Spleen (tissue), 11 donors: Measurements from ENCODE around the gene CECR2. TPM values are rescaled to one million over a fixed set of nuclear protein-coding genes. Genes with fewer than 3 reads are reported as not detected.

Experiments used
- DNase-seq: peaks from one replicate; pipeline ENCODE4 v3.0.0-alpha.2; 2020
- H3K27ac ChIP-seq, 8 donors: fragments of 200-600 bp; sonication (generic) in 7 of 8; 1 replicate in 4 of 8; 2 replicates in 4 of 8; pipeline versions ENCODE4 v1.5.0 to v1.8.0; 2016 to 2021; ENCODE audit warnings: inconsistent platforms in 4 of 8, mild to moderate bottlenecking in 4 of 8, moderate library complexity in 1 of 8
- H3K27me3 ChIP-seq, 7 donors: fragments of 200-600 bp; sonication (generic) in 6 of 7; replicated peaks in 1 of 7; 1 replicate in 4 of 7; 2 replicates in 3 of 7; pipeline versions ENCODE4 v1.5.0 to v1.8.0; 2016 to 2021; ENCODE audit warnings: inconsistent platforms in 3 of 7, mild to moderate bottlenecking in 1 of 7
- H3K36me3 ChIP-seq, 6 donors: fragments of 200-600 bp; sonication (generic) in 5 of 6; 1 replicate in 4 of 6; 2 replicates in 2 of 6; pipeline versions ENCODE4 v1.5.0 to v1.8.0; 2016 to 2021; ENCODE audit warnings: inconsistent platforms in 2 of 6
- H3K4me1 ChIP-seq, 6 donors: fragments of 200-600 bp; sonication (generic) in 5 of 6; 1 replicate in 3 of 6; 2 replicates in 3 of 6; pipeline versions ENCODE4 v1.5.0 to v1.8.0; 2016 to 2021; ENCODE audit warnings: inconsistent platforms in 3 of 6
- H3K4me3 ChIP-seq, 8 donors: fragments of 200-600 bp; sonication (generic) in 7 of 8; 1 replicate in 4 of 8; 2 replicates in 4 of 8; pipeline versions ENCODE4 v1.5.0 to v1.8.0; 2016 to 2021; ENCODE audit warnings: inconsistent platforms in 4 of 8, mild to moderate bottlenecking in 4 of 8, moderate library complexity in 2 of 8
- H3K9me3 ChIP-seq, 8 donors: fragments of 200-600 bp; sonication (generic) in 7 of 8; 1 replicate in 4 of 8; 2 replicates in 4 of 8; pipeline versions ENCODE4 v1.5.0 to v1.8.0; 2016 to 2021; ENCODE audit warnings: inconsistent platforms in 4 of 8
- POLR2A ChIP-seq, 3 donors: fragments of 450-650 bp; IDR thresholded peaks; one replicate each; pipeline ENCODE4 v1.5.1; 2017; ENCODE audit warnings: antibody characterized with exemption in 3 of 3, mild to moderate bottlenecking in 1 of 3
- POLR2AphosphoS5 ChIP-seq, 3 donors: sonication (generic); formaldehyde crosslinking; IDR thresholded peaks; one replicate each; pipeline ENCODE4 v1.5.1; 2017; ENCODE audit warnings: antibody characterized with exemption in 3 of 3
- WGBS, 5 donors: extraction: QIAGEN DNeasy Blood & Tissue Kit in 3 of 5; methylation state at CpG; one replicate each; pipeline versions ENCODE4 v1.1.5 to v1.1.7; 2013 to 2018; 5-methylcytosine and 5-hydroxymethylcytosine counted together
- intact Hi-C: fragments of 100-400 bp; cut with DNase I; formaldehyde crosslinking; loops from one replicate; pipeline ENCODE4 v1.15.0; 2023; ENCODE audit warnings: low total_unique reads
- polyA plus RNA-seq, 3 donors: library from polyadenylated mRNA; stranded (reverse); fragments of 200-250 nt; gene quantifications; one replicate each; pipeline ENCODE4 v1.2.1, GENCODE V29; 2013
- total RNA-seq, 7 donors: library from RNA; depleted of rRNA in 3 of 7; stranded (reverse); fragments of >200 nt in 3 of 7; fragmentation: NEBNext Ultra II Directional in 4 of 7; extraction: Animal tissue kit (Norgen Biotek cat#: 25700) in 4 of 7; gene quantifications; one replicate each; pipeline versions ENCODE4 v1.1.0 to v1.2.1, GENCODE V29; 2016 to 2021
- TF ChIP-seq, protein P1 (sequence below), 11 experiments: fragments of 200-600 bp in 7 of 11; fragments of 450-650 bp in 4 of 11; sonication (generic) in 4 of 11; IDR thresholded peaks in 8 of 11; conservative IDR thresholded peaks in 3 of 11; 1 replicate in 7 of 11; 2 replicates in 4 of 11; pipeline versions ENCODE4 v1.4.0 to v1.8.0; 2016 to 2021; ENCODE audit warnings: antibody characterized with exemption in 11 of 11, inconsistent platforms in 4 of 11, mild to moderate bottlenecking in 1 of 11
- donor health status: healthy with polysubstance abuse.
- donor health status: DM: no; HTN: no; CAD: no; lungs with moderate emphysema.
- donor health status: DM: no; HTN: no; CAD: no.
- donor health status: Bipolar disorder and iron deficiency.
- donor health status: healthy.
- donor health status: DM: no; HTN: no; CAD: no.
- donor health status: DM: yes; HTN: yes; CAD: no.

Gene CECR2
- total and polyA plus RNA-seq, 10 donors, result 0.05 to 3.0 (median 0.91) TPM

- Histone ChIP-seq H3K27ac (no peak overlapping the region), H3K9me3 (no peaks in the 10 kb centered on the region), H3K36me3 (no peaks in the 10 kb centered on the region), H3K27me3 (no peaks in the 10 kb centered on the region), H3K4me3 (no peak overlapping the region), H3K4me1 (no peaks in the 10 kb centered on the region)
- intact Hi-C loops, result no loop called here
- WGBS, 5 donors, result 82 to 100% (median 94%) methylated on average over 10 of the region's 10 CpGs
- no peak for DNase-seq
- TF ChIP-seq, protein P1, sequence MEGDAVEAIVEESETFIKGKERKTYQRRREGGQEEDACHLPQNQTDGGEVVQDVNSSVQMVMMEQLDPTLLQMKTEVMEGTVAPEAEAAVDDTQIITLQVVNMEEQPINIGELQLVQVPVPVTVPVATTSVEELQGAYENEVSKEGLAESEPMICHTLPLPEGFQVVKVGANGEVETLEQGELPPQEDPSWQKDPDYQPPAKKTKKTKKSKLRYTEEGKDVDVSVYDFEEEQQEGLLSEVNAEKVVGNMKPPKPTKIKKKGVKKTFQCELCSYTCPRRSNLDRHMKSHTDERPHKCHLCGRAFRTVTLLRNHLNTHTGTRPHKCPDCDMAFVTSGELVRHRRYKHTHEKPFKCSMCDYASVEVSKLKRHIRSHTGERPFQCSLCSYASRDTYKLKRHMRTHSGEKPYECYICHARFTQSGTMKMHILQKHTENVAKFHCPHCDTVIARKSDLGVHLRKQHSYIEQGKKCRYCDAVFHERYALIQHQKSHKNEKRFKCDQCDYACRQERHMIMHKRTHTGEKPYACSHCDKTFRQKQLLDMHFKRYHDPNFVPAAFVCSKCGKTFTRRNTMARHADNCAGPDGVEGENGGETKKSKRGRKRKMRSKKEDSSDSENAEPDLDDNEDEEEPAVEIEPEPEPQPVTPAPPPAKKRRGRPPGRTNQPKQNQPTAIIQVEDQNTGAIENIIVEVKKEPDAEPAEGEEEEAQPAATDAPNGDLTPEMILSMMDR (IDR thresholded peaks at IDR 0.05 in 8 of 11, conservative IDR thresholded peaks at IDR 0.05 in 3 of 11), result no peak
- no peak for TF ChIP-seq POLR2A (IDR thresholded peaks at IDR 0.05)
Observed at GRCh38 chr22:17446698-17447097, 77.4 kb downstream of the CECR2 start.

DNA sequence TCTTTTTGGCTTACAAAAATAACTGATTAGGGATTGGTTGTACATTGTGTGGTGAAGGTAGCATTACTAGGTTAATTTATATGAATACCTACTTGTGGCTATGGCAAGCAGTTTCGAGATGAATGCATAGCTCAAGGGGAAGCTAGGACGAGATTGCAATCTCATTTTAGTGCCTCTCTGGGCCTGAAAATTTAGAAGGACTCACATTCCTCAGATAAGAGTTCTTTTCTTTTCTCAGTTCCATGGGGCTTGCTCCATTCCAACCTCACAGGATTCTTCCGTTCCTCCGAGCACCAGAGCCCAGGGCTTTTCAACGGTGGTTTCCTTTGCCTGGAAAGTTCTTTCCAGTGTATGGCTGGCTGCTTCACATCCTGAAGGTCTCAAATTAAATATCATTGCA lies 82.1 kb downstream of the CECR2 start:
- Histone ChIP-seq H3K36me3 (no peaks in the 10 kb centered on the region), H3K27me3 (no peaks in the 10 kb centered on the region), H3K4me3 (no peak overlapping the region), H3K27ac (no peak overlapping the region), H3K9me3 (peaks cover 0 to 7% (median 0%) of the 10 kb centered on the region in 8 donors), H3K4me1 (no peaks in the 10 kb centered on the region)
- intact Hi-C loops, result no loop called here
- 76 to 82% (median 81%) methylated on average over 5 of the region's 5 CpGs for WGBS, 5 donors
- TF ChIP-seq, protein P1 (IDR thresholded peaks at IDR 0.05 in 8 of 11, conservative IDR thresholded peaks at IDR 0.05 in 3 of 11), result no peak
- TF ChIP-seq POLR2A (IDR thresholded peaks at IDR 0.05) (no peak), POLR2AphosphoS5 (IDR thresholded peaks at IDR 0.05) (no peak)
- DNase-seq, result no peak

DNA sequence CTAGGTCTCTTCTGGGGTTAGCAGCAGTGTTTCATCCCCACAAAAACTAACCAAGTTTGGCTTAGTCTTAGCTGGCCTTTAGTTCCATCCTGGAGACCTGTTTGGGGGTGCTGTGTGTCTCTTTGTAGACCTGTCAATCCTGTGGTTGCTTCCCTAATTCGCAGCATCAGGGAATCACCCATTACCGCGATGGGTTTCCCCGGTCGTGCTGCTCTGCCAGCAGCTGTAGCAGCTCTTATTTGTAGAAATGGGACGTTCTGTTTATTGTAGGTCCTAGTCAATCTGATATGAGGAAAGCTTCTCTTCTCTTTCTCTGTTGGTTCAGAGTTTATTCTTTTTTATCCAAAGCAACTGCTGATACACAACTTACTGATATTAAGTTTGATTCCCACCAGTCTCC lies 91.6 kb downstream of the CECR2 start:
- Histone ChIP-seq H3K4me1 (no peaks in the 10 kb centered on the region), H3K36me3 (no peaks in the 10 kb centered on the region), H3K27ac (no peak overlapping the region), H3K27me3 (no peaks in the 10 kb centered on the region), H3K9me3 (no peaks in the 10 kb centered on the region), H3K4me3 (no peak overlapping the region)
- TF ChIP-seq, protein P1 (IDR thresholded peaks at IDR 0.05 in 8 of 11, conservative IDR thresholded peaks at IDR 0.05 in 3 of 11), result no peak
- TF ChIP-seq POLR2A (IDR thresholded peaks at IDR 0.05) (no peak), POLR2AphosphoS5 (IDR thresholded peaks at IDR 0.05) (no peak)
- WGBS, 5 donors, result 75 to 88% (median 81%) methylated on average over 6 of the region's 6 CpGs
- DNase-seq, result no peak
- intact Hi-C loops, result no loop called here

- no peaks in the 10 kb centered on the region for H3K36me3 ChIP-seq
- peaks cover 0 to 34% (median 0%) of the 10 kb centered on the region in 7 donors for H3K27me3 ChIP-seq
- H3K9me3 ChIP-seq, result no peaks in the 10 kb centered on the region
- no peak for DNase-seq
- H3K4me3 ChIP-seq, result no peak overlapping the region
- intact Hi-C loops, result no loop called here
- TF ChIP-seq POLR2AphosphoS5 (IDR thresholded peaks at IDR 0.05), result no peak
- no peak for TF ChIP-seq POLR2A (IDR thresholded peaks at IDR 0.05)
- TF ChIP-seq, protein P1 (IDR thresholded peaks at IDR 0.05 in 8 of 11, conservative IDR thresholded peaks at IDR 0.05 in 3 of 11), result no peak
- no peak overlapping the region for H3K27ac ChIP-seq
- H3K4me1 ChIP-seq, result no peaks in the 10 kb centered on the region
- 90 to 95% (median 94%) methylated on average over 4 of the region's 4 CpGs for WGBS, 5 donors
Observed at GRCh38 chr22:17470880-17471500, 101.7 kb downstream of the CECR2 start.
